HepG2 (cell line): ENCODE results near the gene SMYD1. TPM values are rescaled to one million over a fixed set of nuclear protein-coding genes. Genes with fewer than 3 reads are reported as not detected.
A peak's percentile ranks its signal among the peaks of the same experiment; 100 is the strongest.

Experiments used
- ADNP ChIP-seq: sonication (generic); formaldehyde crosslinking; IDR thresholded peaks from 2 replicates; pipeline ENCODE4 v1.4.0; 2020; ENCODE audit warnings: missing genetic modification reagents
- EED ChIP-seq: sonication (generic); formaldehyde crosslinking; IDR thresholded peaks from 2 replicates; pipeline ENCODE4 v1.5.0; 2020; ENCODE audit warnings: mild to moderate bottlenecking, missing genetic modification reagents
- EZH2 ChIP-seq: conservative IDR thresholded peaks from 2 replicates; pipeline ENCODE4 v1.6.1; 2012; ENCODE audit warnings: mild to moderate bottlenecking, low read depth, low read length, moderate library complexity
- FOXK1 ChIP-seq: sonication (generic); formaldehyde crosslinking; IDR thresholded peaks from 2 replicates; pipeline ENCODE4 v1.4.0; 2020; ENCODE audit warnings: low read depth, missing genetic modification reagents, borderline replicate concordance
- KDM5B ChIP-seq: sonication (generic); formaldehyde crosslinking; IDR thresholded peaks from 2 replicates; pipeline ENCODE4 v1.4.0; 2020; ENCODE audit warnings: missing genetic modification reagents, mild to moderate bottlenecking, borderline replicate concordance
- KLF13 ChIP-seq: sonication (generic); formaldehyde crosslinking; IDR thresholded peaks from 2 replicates; pipeline ENCODE4 v1.4.0; 2020; ENCODE audit warnings: mild to moderate bottlenecking, missing genetic modification reagents
- MED8 ChIP-seq: sonication (generic); formaldehyde crosslinking; IDR thresholded peaks from 2 replicates; pipeline ENCODE4 v1.8.1; 2023; ENCODE audit warnings: mild to moderate bottlenecking, missing genetic modification reagents; ENCODE audit not compliant: insufficient replicate concordance
- MIER3 ChIP-seq: IDR thresholded peaks from 2 replicates; pipeline ENCODE4 v1.6.1; 2016; ENCODE audit warnings: missing compliant biosample characterization, borderline replicate concordance
- MTA3 ChIP-seq: sonication (generic); formaldehyde crosslinking; IDR thresholded peaks from 2 replicates; pipeline ENCODE4 v1.4.0; 2020; ENCODE audit warnings: missing genetic modification reagents
- PCBP2 ChIP-seq: fragments of 200-400 bp; formaldehyde crosslinking; optimal IDR thresholded peaks from 2 replicates; pipeline ENCODE3; 2018; ENCODE audit warnings: low read length, low read depth; ENCODE audit not compliant: poor library complexity, severe bottlenecking
- PHF8 ChIP-seq: sonication (generic); formaldehyde crosslinking; IDR thresholded peaks from 2 replicates; pipeline ENCODE4 v1.5.0; 2020; ENCODE audit warnings: missing genetic modification reagents
- RAD51 ChIP-seq: fragments of 450-650 bp; IDR thresholded peaks from 2 replicates; pipeline ENCODE4 v1.6.1; 2016; ENCODE audit warnings: borderline replicate concordance
- RXRB ChIP-seq: IDR thresholded peaks from 2 replicates; pipeline ENCODE4 v1.6.1; 2016; ENCODE audit warnings: borderline replicate concordance, missing genetic modification reagents, missing compliant biosample characterization
- SIN3B ChIP-seq: fragments of 150-350 bp; IDR thresholded peaks from 2 replicates; pipeline ENCODE4 v1.6.1; 2014; ENCODE audit warnings: low read length
- TAF1 ChIP-seq: sonication (generic); formaldehyde crosslinking; IDR thresholded peaks from 2 replicates; pipeline ENCODE4 v1.4.0; 2020; ENCODE audit warnings: missing genetic modification reagents
- TOPORS ChIP-seq: sonication (generic); formaldehyde crosslinking; IDR thresholded peaks from 2 replicates; pipeline ENCODE4 v1.8.0; 2023; ENCODE audit warnings: mild to moderate bottlenecking, missing genetic modification reagents
- ZFP62 ChIP-seq: sonication (generic); formaldehyde crosslinking; IDR thresholded peaks from 2 replicates; pipeline ENCODE4 v1.4.0; 2020; ENCODE audit warnings: missing genetic modification reagents
- ZFYVE20 ChIP-seq: sonication (generic); formaldehyde crosslinking; IDR thresholded peaks from 2 replicates; pipeline ENCODE4 v1.8.0; 2023; ENCODE audit warnings: low read depth, mild to moderate bottlenecking, moderate library complexity, missing genetic modification reagents, borderline replicate concordance
- ZNF317 ChIP-seq: sonication (generic); formaldehyde crosslinking; IDR thresholded peaks from 2 replicates; pipeline ENCODE4 v1.5.0; 2020; ENCODE audit warnings: mild to moderate bottlenecking, missing genetic modification reagents
- ZNF414 ChIP-seq: sonication (generic); formaldehyde crosslinking; IDR thresholded peaks from 2 replicates; pipeline ENCODE4 v1.5.0; 2020; ENCODE audit warnings: missing genetic modification reagents
- ZNF451 ChIP-seq: sonication (generic); formaldehyde crosslinking; IDR thresholded peaks from 2 replicates; pipeline ENCODE4 v1.5.0; 2020; ENCODE audit warnings: mild to moderate bottlenecking, missing genetic modification reagents
- ZNF567 ChIP-seq: sonication (generic); formaldehyde crosslinking; IDR thresholded peaks from 2 replicates; pipeline ENCODE4 v1.8.1; 2023; ENCODE audit warnings: mild to moderate bottlenecking, missing genetic modification reagents, borderline replicate concordance
- ZNF615 ChIP-seq: sonication (generic); formaldehyde crosslinking; IDR thresholded peaks from 2 replicates; pipeline ENCODE4 v1.5.0; 2020; ENCODE audit warnings: mild to moderate bottlenecking, missing genetic modification reagents, borderline replicate concordance
- ZNF768 ChIP-seq: sonication (generic); formaldehyde crosslinking; IDR thresholded peaks from 2 replicates; pipeline ENCODE4 v1.4.0; 2020; ENCODE audit warnings: missing genetic modification reagents
- ZNF780A ChIP-seq: sonication (generic); formaldehyde crosslinking; IDR thresholded peaks from 2 replicates; pipeline ENCODE4 v1.8.0; 2022; ENCODE audit warnings: mild to moderate bottlenecking, missing genetic modification reagents, moderate library complexity
- polyA plus RNA-seq, 8 experiments: library from polyadenylated mRNA; depleted of rRNA in 3 of 8; stranded (reverse) in 7 of 8; unstranded in 1 of 8; fragments of >200 nt; fragmentation: Illumina TruSeq in 4 of 8; extraction: Trizol in 4 of 8; gene quantifications; 2 replicates each; pipeline versions ENCODE4 v1.2.1 to v1.2.3, GENCODE V29; 2011 to 2016; ENCODE audit warnings: low read depth in 4 of 8, missing spikeins in 1 of 8, mixed read lengths in 1 of 8; ENCODE audit not compliant: insufficient read depth in 1 of 8
- total RNA-seq, 5 experiments: library from RNA; depleted of rRNA; stranded (reverse); fragments of >200 nt; fragmentation: Illumina TruSeq; extraction: Trizol; gene quantifications; 2 replicates each; pipeline ENCODE4 v1.2.3, GENCODE V29; 2016; ENCODE audit warnings: low read depth in 1 of 5
- TF ChIP-seq, protein P1 (sequence below), 2 experiments: fragments of 450-650 bp in 1 of 2; sonication (generic) in 1 of 2; formaldehyde crosslinking; IDR thresholded peaks; 2 replicates each; pipeline versions ENCODE4 v1.5.0 to v1.8.0; 2020 to 2022; ENCODE audit warnings: mild to moderate bottlenecking in 1 of 2, missing genetic modification reagents in 1 of 2
- TF ChIP-seq, protein P2 (sequence below): sonication (generic); formaldehyde crosslinking; IDR thresholded peaks from 2 replicates; pipeline ENCODE4 v1.5.0; 2020; ENCODE audit warnings: mild to moderate bottlenecking, missing genetic modification reagents
- TF ChIP-seq, protein P3 (sequence below): sonication (generic); formaldehyde crosslinking; IDR thresholded peaks from 2 replicates; pipeline ENCODE4 v1.8.1; 2022; ENCODE audit warnings: mild to moderate bottlenecking, missing genetic modification reagents

The SMYD1 gene
- total and polyA plus RNA-seq, 2 of the 13 experiments (the other 11 are each of a cell fraction or from before 2014, with no cell fraction given): not detected

GRCh38 chr2:88128654-88129312 is 61.2 kb downstream of the SMYD1 start (continued):
- TF ChIP-seq, protein P1, sequence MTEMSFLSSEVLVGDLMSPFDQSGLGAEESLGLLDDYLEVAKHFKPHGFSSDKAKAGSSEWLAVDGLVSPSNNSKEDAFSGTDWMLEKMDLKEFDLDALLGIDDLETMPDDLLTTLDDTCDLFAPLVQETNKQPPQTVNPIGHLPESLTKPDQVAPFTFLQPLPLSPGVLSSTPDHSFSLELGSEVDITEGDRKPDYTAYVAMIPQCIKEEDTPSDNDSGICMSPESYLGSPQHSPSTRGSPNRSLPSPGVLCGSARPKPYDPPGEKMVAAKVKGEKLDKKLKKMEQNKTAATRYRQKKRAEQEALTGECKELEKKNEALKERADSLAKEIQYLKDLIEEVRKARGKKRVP (CRISPR knock-in tag; IDR thresholded peaks at IDR 0.05): no peak
- TF ChIP-seq ZNF768 (CRISPR knock-in tag) (0 out of 2 replicates have a peak, but pooled peaks have one; percentile 20), ZNF780A (no peak), ZNF615 (CRISPR knock-in tag) (no peak), PCBP2 (no peak), MED8 (CRISPR knock-in tag) (no peak), MIER3 (CRISPR knock-in tag) (no peak), ADNP (CRISPR knock-in tag) (no peak), RXRB (CRISPR knock-in tag) (no peak), EZH2 (no peak), ZNF567 (CRISPR knock-in tag) (no peak), FOXK1 (CRISPR knock-in tag) (no peak), KLF13 (no peak), TAF1 (CRISPR knock-in tag) (no peak), TOPORS (CRISPR knock-in tag) (no peak), KDM5B (CRISPR knock-in tag) (no peak), ZNF317 (CRISPR knock-in tag) (no peak), RAD51 (no peak), MTA3 (CRISPR knock-in tag) (no peak), ZNF451 (CRISPR knock-in tag) (no peak), EED (CRISPR knock-in tag) (0 out of 2 replicates have a peak, but pooled peaks have one; percentile 34), ZFYVE20 (no peak), ZFP62 (CRISPR knock-in tag) (no peak), SIN3B (no peak), PHF8 (CRISPR knock-in tag) (0 out of 2 replicates have a peak, but pooled peaks have one; percentile 28), ZNF414 (0 out of 2 replicates have a peak, but pooled peaks have one; percentile 12)
- TF ChIP-seq, protein P2, sequence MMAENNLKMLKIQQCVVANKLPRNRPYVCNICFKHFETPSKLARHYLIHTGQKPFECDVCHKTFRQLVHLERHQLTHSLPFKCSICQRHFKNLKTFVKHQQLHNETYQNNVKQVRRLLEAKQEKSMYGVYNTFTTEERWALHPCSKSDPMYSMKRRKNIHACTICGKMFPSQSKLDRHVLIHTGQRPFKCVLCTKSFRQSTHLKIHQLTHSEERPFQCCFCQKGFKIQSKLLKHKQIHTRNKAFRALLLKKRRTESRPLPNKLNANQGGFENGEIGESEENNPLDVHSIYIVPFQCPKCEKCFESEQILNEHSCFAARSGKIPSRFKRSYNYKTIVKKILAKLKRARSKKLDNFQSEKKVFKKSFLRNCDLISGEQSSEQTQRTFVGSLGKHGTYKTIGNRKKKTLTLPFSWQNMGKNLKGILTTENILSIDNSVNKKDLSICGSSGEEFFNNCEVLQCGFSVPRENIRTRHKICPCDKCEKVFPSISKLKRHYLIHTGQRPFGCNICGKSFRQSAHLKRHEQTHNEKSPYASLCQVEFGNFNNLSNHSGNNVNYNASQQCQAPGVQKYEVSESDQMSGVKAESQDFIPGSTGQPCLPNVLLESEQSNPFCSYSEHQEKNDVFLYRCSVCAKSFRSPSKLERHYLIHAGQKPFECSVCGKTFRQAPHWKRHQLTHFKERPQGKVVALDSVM (CRISPR knock-in tag): peak; percentile 70
- TF ChIP-seq, protein P3, sequence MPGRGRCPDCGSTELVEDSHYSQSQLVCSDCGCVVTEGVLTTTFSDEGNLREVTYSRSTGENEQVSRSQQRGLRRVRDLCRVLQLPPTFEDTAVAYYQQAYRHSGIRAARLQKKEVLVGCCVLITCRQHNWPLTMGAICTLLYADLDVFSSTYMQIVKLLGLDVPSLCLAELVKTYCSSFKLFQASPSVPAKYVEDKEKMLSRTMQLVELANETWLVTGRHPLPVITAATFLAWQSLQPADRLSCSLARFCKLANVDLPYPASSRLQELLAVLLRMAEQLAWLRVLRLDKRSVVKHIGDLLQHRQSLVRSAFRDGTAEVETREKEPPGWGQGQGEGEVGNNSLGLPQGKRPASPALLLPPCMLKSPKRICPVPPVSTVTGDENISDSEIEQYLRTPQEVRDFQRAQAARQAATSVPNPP (CRISPR knock-in tag): no peak
